Astrocyte (in vitro differentiated cells and primary cell): Measurements from ENCODE around the gene SRSF1.

Experiments used
- EZH2 ChIP-seq: IDR thresholded peaks from 2 replicates; pipeline ENCODE4 v1.6.1; 2012; ENCODE audit warnings: mild to moderate bottlenecking, low read length, inconsistent platforms; ENCODE audit not compliant: insufficient read depth
- TF ChIP-seq, protein P1 (sequence below): IDR thresholded peaks from 2 replicates; pipeline ENCODE4 v1.5.1; 2011; ENCODE audit warnings: low read depth, mild to moderate bottlenecking, inconsistent platforms, low read length, moderate library complexity; ENCODE audit not compliant: insufficient read depth

DNA sequence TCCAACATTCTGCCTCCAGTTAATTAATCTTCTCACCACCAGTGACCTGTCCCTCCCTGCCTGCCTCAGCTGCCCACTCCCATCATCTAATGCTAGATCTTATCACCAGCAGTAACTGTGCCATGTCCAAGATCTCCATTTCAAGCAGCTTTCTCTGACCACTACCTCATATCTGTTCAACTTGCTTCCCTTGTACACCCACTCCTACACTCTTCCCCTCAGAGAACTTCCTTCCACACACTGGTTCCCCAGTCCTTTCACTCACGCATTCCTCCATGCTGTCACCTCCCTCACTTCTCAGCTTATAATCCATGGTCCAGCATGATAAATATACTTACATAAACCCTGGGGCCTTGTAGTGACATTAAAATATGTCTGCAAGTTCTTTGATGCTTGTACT is 44.4 kb upstream of the SRSF1 start:
- TF ChIP-seq, protein P1, sequence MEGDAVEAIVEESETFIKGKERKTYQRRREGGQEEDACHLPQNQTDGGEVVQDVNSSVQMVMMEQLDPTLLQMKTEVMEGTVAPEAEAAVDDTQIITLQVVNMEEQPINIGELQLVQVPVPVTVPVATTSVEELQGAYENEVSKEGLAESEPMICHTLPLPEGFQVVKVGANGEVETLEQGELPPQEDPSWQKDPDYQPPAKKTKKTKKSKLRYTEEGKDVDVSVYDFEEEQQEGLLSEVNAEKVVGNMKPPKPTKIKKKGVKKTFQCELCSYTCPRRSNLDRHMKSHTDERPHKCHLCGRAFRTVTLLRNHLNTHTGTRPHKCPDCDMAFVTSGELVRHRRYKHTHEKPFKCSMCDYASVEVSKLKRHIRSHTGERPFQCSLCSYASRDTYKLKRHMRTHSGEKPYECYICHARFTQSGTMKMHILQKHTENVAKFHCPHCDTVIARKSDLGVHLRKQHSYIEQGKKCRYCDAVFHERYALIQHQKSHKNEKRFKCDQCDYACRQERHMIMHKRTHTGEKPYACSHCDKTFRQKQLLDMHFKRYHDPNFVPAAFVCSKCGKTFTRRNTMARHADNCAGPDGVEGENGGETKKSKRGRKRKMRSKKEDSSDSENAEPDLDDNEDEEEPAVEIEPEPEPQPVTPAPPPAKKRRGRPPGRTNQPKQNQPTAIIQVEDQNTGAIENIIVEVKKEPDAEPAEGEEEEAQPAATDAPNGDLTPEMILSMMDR = no peak
- no peak for TF ChIP-seq EZH2
